Measurements from ENCODE around the gene ZNF219. TPM values are rescaled to one million over a fixed set of nuclear protein-coding genes. Genes with fewer than 3 reads are reported as not detected.

ZNF219 gene
- total RNA-seq, 3 donors from 2014 or later = 56.6 to 103 (median 58.2) TPM

GRCh38 chr14:21056520-21057163, 41.8 kb downstream of the ZNF219 start:
- intact Hi-C loops (cut with DNase I, micrococcal nuclease) = no loop called here
- Histone ChIP-seq H3K9me3 (no peaks in the 10 kb centered on the region), H3K36me3 (ENCODE audit: low read depth) (no peaks in the 10 kb centered on the region), H3K4me3 (no peak overlapping the region), H3K4me1 (ENCODE audit: low read depth) (peaks cover 28% of the 10 kb centered on the region)
- DNase-seq (peak; percentile 78 to 93 (median 81)), ATAC-seq (peak; percentile 64)
- TF ChIP-seq CTCF (IDR thresholded peaks at IDR 0.05) = no peak

DNA sequence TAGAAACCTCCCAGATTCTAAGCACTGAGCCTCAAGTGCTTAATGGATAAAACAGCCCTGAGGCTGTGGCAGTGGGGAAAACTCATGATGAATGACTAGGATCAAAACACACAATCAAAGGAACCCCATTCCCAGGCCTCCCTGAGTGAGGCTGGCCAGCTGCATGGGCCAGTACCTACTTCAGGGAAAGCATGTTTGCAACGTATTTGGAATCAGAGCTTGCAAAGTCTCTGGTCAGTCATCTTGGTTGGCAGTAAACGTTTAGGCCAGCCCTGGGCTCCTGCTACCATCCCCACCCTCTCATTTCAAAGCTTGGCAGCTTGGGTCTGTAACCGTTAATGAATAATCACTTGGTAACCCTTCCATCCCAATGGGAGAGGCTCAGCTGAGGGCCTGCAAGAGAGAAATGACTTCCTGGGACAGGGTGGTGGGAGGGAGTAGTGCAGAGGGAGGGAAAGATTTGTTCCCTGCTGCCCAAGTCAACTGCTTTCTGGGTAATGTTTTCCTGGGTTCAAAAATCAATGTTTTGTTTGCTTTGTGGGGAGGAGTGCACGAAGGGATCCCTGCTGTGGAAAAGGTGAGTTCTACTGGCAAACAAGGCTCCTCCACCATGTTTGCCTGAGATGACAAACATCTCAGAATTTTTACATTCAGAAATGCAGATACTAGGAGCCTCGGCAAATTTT, 42.9 kb downstream of the ZNF219 start:
- intact Hi-C loops (cut with DNase I, micrococcal nuclease) = no loop called here
- DNase-seq (peak in 2 of 3 donors; percentile 50 to 69), ATAC-seq (peak; percentile 78)
- Histone ChIP-seq H3K4me3 (no peak overlapping the region), H3K36me3 (ENCODE audit: low read depth) (no peaks in the 10 kb centered on the region), H3K9me3 (no peaks in the 10 kb centered on the region), H3K4me1 (ENCODE audit: low read depth) (peaks cover 28% of the 10 kb centered on the region)
- TF ChIP-seq CTCF (IDR thresholded peaks at IDR 0.05) = no peak

GRCh38 chr14:21054768-21055145, 43.7 kb downstream of the ZNF219 start:
- DNase-seq (no peak), ATAC-seq (no peak)
- Histone ChIP-seq H3K4me1 (ENCODE audit: low read depth) (peaks cover 28% of the 10 kb centered on the region), H3K9me3 (no peaks in the 10 kb centered on the region), H3K4me3 (no peak overlapping the region), H3K36me3 (ENCODE audit: low read depth) (no peaks in the 10 kb centered on the region)
- no peak for TF ChIP-seq CTCF (IDR thresholded peaks at IDR 0.05)
- intact Hi-C loops (cut with DNase I, micrococcal nuclease) = no loop called here

- no peaks in the 10 kb centered on the region for H3K36me3 ChIP-seq (ENCODE audit: low read depth)
- peaks cover 28% of the 10 kb centered on the region for H3K4me1 ChIP-seq (ENCODE audit: low read depth)
- no peaks in the 10 kb centered on the region for H3K9me3 ChIP-seq
- DNase-seq = peak in 2 of 3 donors; percentile 46 to 68
- H3K4me3 ChIP-seq = no peak overlapping the region
- peak; percentile 80 for ATAC-seq
- intact Hi-C loops (cut with DNase I, micrococcal nuclease) = no loop called here
- no peak for TF ChIP-seq CTCF (IDR thresholded peaks at IDR 0.05)
These were observed 44.2 kb downstream of the ZNF219 start for GRCh38 chr14:21054123-21054767.

DNA sequence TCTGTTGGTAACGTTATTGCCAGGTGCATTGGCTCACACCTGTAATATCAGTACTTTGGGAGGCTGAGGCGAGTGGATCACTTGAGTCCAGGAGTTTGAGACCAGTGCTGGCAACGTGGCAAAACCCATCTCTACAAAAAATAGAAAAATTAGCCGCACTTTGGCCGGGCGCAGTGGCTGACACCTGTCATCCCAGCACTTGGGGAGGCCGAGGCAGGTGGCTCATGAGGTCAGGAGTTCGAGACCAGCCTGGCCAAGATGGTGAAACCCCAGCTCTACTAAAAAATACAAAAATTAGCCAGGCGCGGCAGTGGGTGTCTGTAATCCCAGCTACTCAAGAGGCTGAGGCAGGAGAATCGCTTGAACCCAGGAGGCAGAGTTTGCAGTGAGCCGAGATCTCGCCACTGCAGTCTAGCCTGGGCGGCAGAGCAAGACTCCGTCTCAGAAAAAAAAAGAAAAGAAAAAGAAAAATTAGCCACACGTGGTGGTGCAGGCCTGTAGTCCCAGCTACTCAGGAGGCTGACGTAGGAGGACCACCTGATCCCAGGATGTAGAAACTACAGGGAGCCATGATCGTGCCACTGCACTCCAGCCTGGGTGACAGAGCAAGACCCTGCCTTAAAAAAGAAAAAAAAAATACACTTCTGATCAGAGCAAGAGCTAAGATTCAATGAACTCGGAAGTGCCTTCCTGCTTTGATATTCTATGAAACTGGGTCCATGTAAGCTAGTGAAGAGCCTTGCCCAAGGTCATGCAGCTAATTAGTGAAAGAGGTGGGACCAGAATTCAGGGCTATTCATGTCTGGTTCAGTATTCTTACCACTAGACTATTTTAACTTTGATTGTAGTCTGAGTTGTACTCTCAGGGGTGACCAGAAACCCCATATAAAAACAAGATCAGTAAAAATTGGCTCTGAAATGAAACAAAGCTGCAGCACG, 45.0 kb downstream of the ZNF219 start:
- no peak for DNase-seq
- no peak for ATAC-seq
- TF ChIP-seq CTCF (IDR thresholded peaks at IDR 0.05) = no peak
- intact Hi-C loops (cut with DNase I, micrococcal nuclease) = no loop called here
- Histone ChIP-seq H3K36me3 (ENCODE audit: low read depth) (no peaks in the 10 kb centered on the region), H3K4me1 (ENCODE audit: low read depth) (peaks cover 28% of the 10 kb centered on the region), H3K4me3 (no peak overlapping the region), H3K9me3 (no peaks in the 10 kb centered on the region)

Measured in mucosa of descending colon (tissue), 3 donors.